COLO668 (cell line): Measurements from ENCODE around the gene BATF.

Experiments used
- DNase-seq: peaks from one replicate; lab custom pipeline; 2025; ENCODE audit not compliant: unreplicated experiment; lab: John Stamatoyannopoulos, UW

Gene BATF

DNA sequence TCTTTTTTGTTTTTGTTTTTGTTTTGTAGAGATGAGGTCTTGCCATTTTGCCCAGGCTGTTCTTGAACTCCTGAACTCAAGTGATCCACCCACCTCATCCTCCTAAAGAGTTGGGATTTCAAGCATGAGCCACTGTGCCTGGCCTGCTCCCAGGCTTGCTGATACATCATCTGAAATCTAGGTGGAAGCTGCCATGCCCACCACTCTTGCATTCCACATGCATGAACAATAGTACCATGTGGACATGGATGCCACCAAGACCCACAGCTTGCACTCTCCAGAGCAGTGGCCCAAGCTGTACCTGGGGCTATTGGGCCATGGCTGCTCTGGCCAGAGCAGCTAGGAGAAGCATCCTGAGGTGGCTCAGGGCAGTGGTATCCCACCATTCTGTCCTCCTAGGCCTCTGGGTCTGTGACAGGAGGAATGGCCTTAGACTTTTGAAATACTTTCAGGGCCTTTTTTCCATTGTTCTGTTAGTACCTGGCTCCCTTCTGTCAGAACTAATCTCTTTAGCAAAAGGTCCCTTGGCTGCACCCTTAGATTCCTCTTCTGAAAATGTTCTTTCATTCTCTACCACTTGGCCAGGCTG is 69.8 kb downstream of the BATF start:
- DNase-seq, result no peak

DNA sequence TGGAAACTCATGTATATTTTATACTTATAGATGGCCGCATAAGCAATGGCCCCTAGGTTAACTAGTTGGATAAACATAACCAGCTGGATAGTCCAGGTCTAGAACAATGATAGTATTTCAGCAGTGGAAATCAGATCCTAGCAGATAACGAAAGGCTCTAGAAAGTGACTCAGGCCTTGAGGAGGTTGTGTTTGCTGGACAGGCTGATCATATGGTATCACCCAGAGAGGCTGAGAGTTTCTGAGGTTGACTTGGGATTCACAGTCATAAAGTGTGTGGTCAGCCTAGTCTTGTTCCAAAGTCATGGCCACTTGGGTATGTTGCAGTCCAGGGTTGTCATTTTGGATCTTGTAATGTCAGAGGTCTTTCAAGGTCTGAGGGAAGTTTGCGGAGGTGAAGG is 73.0 kb downstream of the BATF start:
- no peak for DNase-seq
